ENCODE measurements around the gene BNIP3. TPM values are rescaled to one million over a fixed set of nuclear protein-coding genes. Genes with fewer than 3 reads are reported as not detected.

The BNIP3 gene
- total RNA-seq, 1 experiment from 2014 or later: 37.5 TPM

DNA sequence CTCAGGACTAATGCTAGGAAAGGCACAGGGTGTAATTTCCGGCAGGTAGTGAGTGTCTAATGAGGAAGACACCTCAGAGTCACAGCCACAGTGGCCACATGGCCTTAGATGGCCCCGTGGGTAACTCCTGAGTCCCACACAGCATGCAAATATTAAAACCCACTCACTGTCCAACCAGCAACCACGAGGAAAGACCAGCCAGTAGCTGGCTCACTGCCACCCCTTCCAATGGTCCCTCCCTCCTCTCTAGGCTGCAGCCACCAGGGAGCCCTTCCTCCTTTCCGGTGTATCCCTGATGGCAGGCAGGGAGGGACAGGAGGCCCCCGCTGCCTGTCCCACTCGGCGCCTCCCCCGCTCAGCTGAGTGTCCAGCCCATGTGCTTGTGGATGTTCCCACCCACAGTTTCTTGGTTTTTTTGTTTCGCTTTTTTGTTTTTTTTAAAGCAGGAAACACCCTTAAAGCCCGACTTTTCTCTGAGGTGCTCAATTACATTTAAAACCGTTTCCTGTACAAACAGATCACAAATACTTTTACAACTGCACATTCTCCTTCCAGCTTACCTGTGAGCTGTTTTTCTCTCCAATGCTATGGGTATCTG is 9.2 kb downstream of the BNIP3 start:
- no peaks in the 10 kb centered on the region for H3K4me1 ChIP-seq (ENCODE audit: control insufficient read depth in 1 of 2, insufficient read depth in 2 of 2, low read length in 2 of 2)
- RAD21 ChIA-PET (ENCODE audit: low non-redundant PET in 1 of 2, low total read pairs in 2 of 2, uncharacterized antibody in 2 of 2, unreplicated experiment in 2 of 2): no interaction called here
- H3K9me2 ChIP-seq (ENCODE audit: insufficient read depth): no peaks in the 10 kb centered on the region
- POLR2A ChIA-PET: no interaction called here
- no peaks in the 10 kb centered on the region; the same call in 1 of the 2 replicates for H4K20me1 ChIP-seq (ENCODE audit: insufficient read depth)
- intact Hi-C loops (cut with micrococcal nuclease): no loop called here
- ATAC-seq (no peak), DNase-seq (ENCODE audit: low read depth, low spot score) (no peak)
- no peak overlapping the region for H3K4me2 ChIP-seq (ENCODE audit: low read length)
- no peak overlapping the region for H3K9ac ChIP-seq (ENCODE audit: low read length)
- TF ChIP-seq FOSL1 (IDR thresholded peaks at IDR 0.05; ENCODE audit: low read depth) (no peak), JUND (IDR thresholded peaks at IDR 0.05) (no peak), EZH2phosphoT487 (IDR thresholded peaks at IDR 0.05; ENCODE audit: borderline replicate concordance) (no peak), CBX3 (IDR thresholded peaks at IDR 0.05; ENCODE audit: low read depth) (no peak), CEBPB (IDR thresholded peaks at IDR 0.05; ENCODE audit: low read depth) (no peak), RAD21 (IDR thresholded peaks at IDR 0.05; ENCODE audit: low read depth) (no peak), ELF1 (IDR thresholded peaks at IDR 0.05; ENCODE audit: borderline replicate concordance, low read depth) (no peak), EGR1 (IDR thresholded peaks at IDR 0.05; ENCODE audit: low read depth) (no peak), CTCF (IDR thresholded peaks at IDR 0.05 in 2 of 3, conservative IDR thresholded peaks at IDR 0.05 in 1 of 3; ENCODE audit: borderline replicate concordance in 1 of 3, insufficient read depth in 1 of 3, low read depth in 2 of 3, low read length in 2 of 3) (no peak), ZFX (IDR thresholded peaks at IDR 0.05) (no peak), ZNF274 (IDR thresholded peaks at IDR 0.05; ENCODE audit: low read depth, low read length) (no peak), POLR2A (IDR thresholded peaks at IDR 0.05; ENCODE audit: borderline replicate concordance, extremely low read depth, insufficient read depth, insufficient read length) (no peak), EZH2 (IDR thresholded peaks at IDR 0.05) (no peak), SP1 (IDR thresholded peaks at IDR 0.05; ENCODE audit: low read depth) (no peak), TCF7L2 (IDR thresholded peaks at IDR 0.05; ENCODE audit: borderline replicate concordance, extremely low read depth, insufficient read depth, insufficient read length) (no peak), YY1 (IDR thresholded peaks at IDR 0.05; ENCODE audit: extremely low read depth, insufficient replicate concordance, low read depth, low read length) (no peak)
- TF ChIP-seq, protein P1, sequence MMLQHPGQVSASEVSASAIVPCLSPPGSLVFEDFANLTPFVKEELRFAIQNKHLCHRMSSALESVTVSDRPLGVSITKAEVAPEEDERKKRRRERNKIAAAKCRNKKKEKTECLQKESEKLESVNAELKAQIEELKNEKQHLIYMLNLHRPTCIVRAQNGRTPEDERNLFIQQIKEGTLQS (IDR thresholded peaks at IDR 0.05): no peak
- TF ChIP-seq, protein P2, sequence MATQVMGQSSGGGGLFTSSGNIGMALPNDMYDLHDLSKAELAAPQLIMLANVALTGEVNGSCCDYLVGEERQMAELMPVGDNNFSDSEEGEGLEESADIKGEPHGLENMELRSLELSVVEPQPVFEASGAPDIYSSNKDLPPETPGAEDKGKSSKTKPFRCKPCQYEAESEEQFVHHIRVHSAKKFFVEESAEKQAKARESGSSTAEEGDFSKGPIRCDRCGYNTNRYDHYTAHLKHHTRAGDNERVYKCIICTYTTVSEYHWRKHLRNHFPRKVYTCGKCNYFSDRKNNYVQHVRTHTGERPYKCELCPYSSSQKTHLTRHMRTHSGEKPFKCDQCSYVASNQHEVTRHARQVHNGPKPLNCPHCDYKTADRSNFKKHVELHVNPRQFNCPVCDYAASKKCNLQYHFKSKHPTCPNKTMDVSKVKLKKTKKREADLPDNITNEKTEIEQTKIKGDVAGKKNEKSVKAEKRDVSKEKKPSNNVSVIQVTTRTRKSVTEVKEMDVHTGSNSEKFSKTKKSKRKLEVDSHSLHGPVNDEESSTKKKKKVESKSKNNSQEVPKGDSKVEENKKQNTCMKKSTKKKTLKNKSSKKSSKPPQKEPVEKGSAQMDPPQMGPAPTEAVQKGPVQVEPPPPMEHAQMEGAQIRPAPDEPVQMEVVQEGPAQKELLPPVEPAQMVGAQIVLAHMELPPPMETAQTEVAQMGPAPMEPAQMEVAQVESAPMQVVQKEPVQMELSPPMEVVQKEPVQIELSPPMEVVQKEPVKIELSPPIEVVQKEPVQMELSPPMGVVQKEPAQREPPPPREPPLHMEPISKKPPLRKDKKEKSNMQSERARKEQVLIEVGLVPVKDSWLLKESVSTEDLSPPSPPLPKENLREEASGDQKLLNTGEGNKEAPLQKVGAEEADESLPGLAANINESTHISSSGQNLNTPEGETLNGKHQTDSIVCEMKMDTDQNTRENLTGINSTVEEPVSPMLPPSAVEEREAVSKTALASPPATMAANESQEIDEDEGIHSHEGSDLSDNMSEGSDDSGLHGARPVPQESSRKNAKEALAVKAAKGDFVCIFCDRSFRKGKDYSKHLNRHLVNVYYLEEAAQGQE (IDR thresholded peaks at IDR 0.05; ENCODE audit: low read depth): no peak
- TF ChIP-seq, protein P3, sequence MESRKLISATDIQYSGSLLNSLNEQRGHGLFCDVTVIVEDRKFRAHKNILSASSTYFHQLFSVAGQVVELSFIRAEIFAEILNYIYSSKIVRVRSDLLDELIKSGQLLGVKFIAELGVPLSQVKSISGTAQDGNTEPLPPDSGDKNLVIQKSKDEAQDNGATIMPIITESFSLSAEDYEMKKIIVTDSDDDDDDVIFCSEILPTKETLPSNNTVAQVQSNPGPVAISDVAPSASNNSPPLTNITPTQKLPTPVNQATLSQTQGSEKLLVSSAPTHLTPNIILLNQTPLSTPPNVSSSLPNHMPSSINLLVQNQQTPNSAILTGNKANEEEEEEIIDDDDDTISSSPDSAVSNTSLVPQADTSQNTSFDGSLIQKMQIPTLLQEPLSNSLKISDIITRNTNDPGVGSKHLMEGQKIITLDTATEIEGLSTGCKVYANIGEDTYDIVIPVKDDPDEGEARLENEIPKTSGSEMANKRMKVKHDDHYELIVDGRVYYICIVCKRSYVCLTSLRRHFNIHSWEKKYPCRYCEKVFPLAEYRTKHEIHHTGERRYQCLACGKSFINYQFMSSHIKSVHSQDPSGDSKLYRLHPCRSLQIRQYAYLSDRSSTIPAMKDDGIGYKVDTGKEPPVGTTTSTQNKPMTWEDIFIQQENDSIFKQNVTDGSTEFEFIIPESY (IDR thresholded peaks at IDR 0.05; ENCODE audit: extremely low read depth, insufficient replicate concordance, low read length): no peak
- H3K27me3 ChIP-seq (ENCODE audit: insufficient read depth, low read length): no peaks in the 10 kb centered on the region
- H3K4me3 ChIP-seq (replicated peaks in 1 of 2; ENCODE audit: low read depth in 1 of 2, low read length in 2 of 2): no peak overlapping the region
- no peaks in the 10 kb centered on the region for H3K9me3 ChIP-seq (ENCODE audit: control insufficient read depth in 1 of 2, insufficient read depth in 1 of 2, low read depth in 1 of 2, low read length in 2 of 2)
- H3K36me3 ChIP-seq (ENCODE audit: control insufficient read depth in 1 of 2, insufficient read depth in 2 of 2, low read length in 2 of 2): peaks cover 0 to 2% of the 10 kb centered on the region in 2 experiments; a peak in 1 of 4 replicates
- peaks cover 27% of the 10 kb centered on the region; the same call in 1 of the 2 replicates for H3K79me2 ChIP-seq (ENCODE audit: insufficient read depth, low read length)
- CTCF ChIA-PET: no interaction called here
- BruUV-seq (replicated peaks): no TSS peak
- H2AFZ ChIP-seq (ENCODE audit: low read depth, low read length, poor library complexity, severe bottlenecking): no peak overlapping the region
- H3K27ac ChIP-seq (ENCODE audit: low read depth, low read length): no peak overlapping the region

All from HCT116 (cell line).